B cell (primary cell): ENCODE data around the gene BCL11A. TPM values are rescaled to one million over a fixed set of nuclear protein-coding genes. Genes with fewer than 3 reads are reported as not detected.

Experiments
- ATAC-seq: fragments of 200-7000 bp; cut with Tn5 transposase; one replicate; pipeline ENCODE4 v1.10.0; 2021; ENCODE audit warnings: low read depth, mild to moderate bottlenecking, moderate number of reproducible peaks, moderate library complexity
- CTCF ChIA-PET: fragments of 350-600 bp; sonication (Branson Sonifier 250); formaldehyde crosslinking; loops from one replicate; lab custom pipeline; 2021; ENCODE audit warnings: antibody characterized with exemption, inconsistent platforms; lab: Charles Lee
- POLR2A ChIA-PET: fragments of 350-600 bp; sonication (Branson Sonifier 250); formaldehyde crosslinking; loops from one replicate; lab custom pipeline; 2021; ENCODE audit warnings: antibody characterized with exemption; lab: Charles Lee
- DNase-seq: peaks from one replicate; pipeline ENCODE4 v3.0.0; 2013
- H2AFZ ChIP-seq: 2 replicates; pipeline ENCODE4 v1.6.1; 2012; ENCODE audit warnings: mild to moderate bottlenecking, low read depth, low read length; ENCODE audit not compliant: insufficient read depth, poor library complexity, severe bottlenecking
- H3K27ac ChIP-seq, 2 donors: 1 replicate in 1 of 2; 2 replicates in 1 of 2; pipeline ENCODE4 v1.5.1; 2012 to 2013; ENCODE audit warnings: low read length in 2 of 2, mild to moderate bottlenecking in 2 of 2, moderate library complexity in 1 of 2
- H3K27me3 ChIP-seq, 4 experiments: fragments of 200-600 bp in 1 of 4; sonication (generic) in 1 of 4; replicated peaks in 1 of 4; 1 replicate in 2 of 4; 2 replicates in 2 of 4; pipeline versions ENCODE4 v1.6.1 to v1.7.0; 2013 to 2016; ENCODE audit warnings: low read length in 3 of 4, mild to moderate bottlenecking in 2 of 4, mixed read lengths in 1 of 4, moderate library complexity in 1 of 4; ENCODE audit not compliant: insufficient read depth in 4 of 4, control insufficient read depth in 3 of 4; ENCODE audit errors: control extremely low read depth in 1 of 4
- H3K36me3 ChIP-seq, 2 experiments: replicated peaks in 1 of 2; 1 replicate in 1 of 2; 2 replicates in 1 of 2; pipeline versions ENCODE4 v1.6.1 to v1.7.1; 2013; ENCODE audit warnings: low read length in 1 of 2; ENCODE audit not compliant: insufficient read depth in 2 of 2, control insufficient read depth in 1 of 2; ENCODE audit errors: control extremely low read depth in 1 of 2, extremely low read depth in 1 of 2
- H3K4me1 ChIP-seq, 2 donors: fragments of 200-600 bp in 1 of 2; sonication (generic) in 1 of 2; 1 replicate in 1 of 2; 2 replicates in 1 of 2; pipeline versions ENCODE4 v1.5.1 to v1.6.1; 2013 to 2017; ENCODE audit warnings: low read length in 2 of 2; ENCODE audit not compliant: control insufficient read depth in 2 of 2, insufficient read depth in 2 of 2
- H3K4me2 ChIP-seq: replicated peaks from 2 replicates; pipeline ENCODE3; 2012; ENCODE audit warnings: mild to moderate bottlenecking, low read depth, low read length; ENCODE audit not compliant: poor library complexity, severe bottlenecking
- H3K4me3 ChIP-seq, 5 experiments: fragments of 200-600 bp in 1 of 5; sonication (generic) in 1 of 5; 1 replicate in 3 of 5; 2 replicates in 2 of 5; pipeline versions ENCODE4 v1.5.1 to v1.7.0; 2011 to 2016; ENCODE audit warnings: low read length in 4 of 5, mild to moderate bottlenecking in 4 of 5, low read depth in 2 of 5, control low read depth in 1 of 5, moderate library complexity in 1 of 5; ENCODE audit not compliant: insufficient read depth in 1 of 5; ENCODE audit errors: control extremely low read depth in 1 of 5, extremely low read depth in 1 of 5
- H3K79me2 ChIP-seq: fragments of 200-600 bp; sonication (generic); one replicate; pipeline ENCODE4 v1.6.0; 2016; ENCODE audit warnings: low read length; ENCODE audit not compliant: control insufficient read depth, insufficient read depth
- H3K9ac ChIP-seq: fragments of 200-600 bp; sonication (generic); 2 replicates; pipeline ENCODE4 v1.6.1; 2017; ENCODE audit warnings: mild to moderate bottlenecking, low read length, moderate library complexity
- H3K9me3 ChIP-seq, 3 donors: one replicate each; pipeline versions ENCODE4 v1.6.1 to v1.7.1; 2013; ENCODE audit warnings: low read length in 2 of 3; ENCODE audit not compliant: control insufficient read depth in 2 of 3, insufficient read depth in 1 of 3; ENCODE audit errors: control extremely low read depth in 1 of 3
- H4K20me1 ChIP-seq: 2 replicates; pipeline ENCODE4 v1.6.0; 2012; ENCODE audit warnings: mild to moderate bottlenecking, low read length; ENCODE audit not compliant: insufficient read depth, control insufficient read depth, poor library complexity, severe bottlenecking
- H3K27ac Mint-ChIP-seq: one replicate; pipeline ENCODE4 v1.8.0; 2021; ENCODE audit warnings: mixed read lengths
- H3K27me3 Mint-ChIP-seq: one replicate; pipeline ENCODE4 v1.8.0; 2021; ENCODE audit warnings: mixed read lengths
- H3K4me1 Mint-ChIP-seq: one replicate; pipeline ENCODE4 v1.8.0; 2021; ENCODE audit warnings: mixed read lengths
- H3K4me3 Mint-ChIP-seq: one replicate; pipeline ENCODE4 v1.8.0; 2021; ENCODE audit warnings: mixed read lengths
- H3K9me3 Mint-ChIP-seq: one replicate; pipeline ENCODE4 v1.8.0; 2022; ENCODE audit warnings: mixed read lengths; ENCODE audit not compliant: insufficient read depth
- CTCF ChIP-seq: fragments of 200-600 bp; IDR thresholded peaks from one replicate; pipeline ENCODE4 v1.8.0; 2022; ENCODE audit warnings: antibody characterized with exemption, mild to moderate bottlenecking
- EZH2 ChIP-seq: IDR thresholded peaks from 2 replicates; pipeline ENCODE4 v1.6.1; 2012; ENCODE audit warnings: borderline replicate concordance, low read depth, mild to moderate bottlenecking, moderate library complexity, low read length; ENCODE audit not compliant: insufficient read depth, poor library complexity, severe bottlenecking
- WGBS: methylation state at CpG from one replicate; pipeline ENCODE4 v1.1.5; 2013; ENCODE audit warnings: missing lambda C conversion rate; ENCODE audit not compliant: insufficient coverage; 5-methylcytosine and 5-hydroxymethylcytosine counted together
- intact Hi-C: fragments of 100-400 bp; cut with micrococcal nuclease; formaldehyde crosslinking; loops from one replicate; pipeline ENCODE4 v1.10.0; 2022
- polyA plus RNA-seq: library from polyadenylated mRNA; depleted of rRNA; stranded (reverse); fragments of >200 nt; gene quantifications from 2 replicates; pipeline ENCODE4 v1.2.3, GENCODE V29; 2012
- total RNA-seq, 2 donors: library from RNA; stranded (reverse); fragments of 120-200 nt in 1 of 2; gene quantifications; 1 replicate in 1 of 2; 2 replicates in 1 of 2; pipeline versions ENCODE4 v1.2.3 to v1.2.4, GENCODE V29; 2013 to 2022

The BCL11A gene
- total and polyA plus RNA-seq, 2 donors (not counting 1 experiment from before 2014, with no cell fraction given), result 81.8 to 383 TPM

GRCh38 chr2:60560734-60561644, 7.5 kb upstream of the BCL11A start:
- intact Hi-C loops, result loop anchor here (1.0 to 2.0 kb wide), 2 partner anchors 114 to 772 kb away; no protein-coding TSS in a partner anchor
- H3K4me2 ChIP-seq, result no peak overlapping the region
- POLR2A ChIA-PET, result interaction anchor here (0.6 kb wide), 1 partner anchor 656 kb away, joined by 3 read pairs; no protein-coding TSS in a partner anchor
- H3K4me1 Mint-ChIP-seq, result peaks cover 37% of the 10 kb centered on the region
- no peaks in the 10 kb centered on the region for H4K20me1 ChIP-seq
- H3K36me3 ChIP-seq, result no peaks in the 10 kb centered on the region
- no peak overlapping the region for H3K27ac ChIP-seq
- ATAC-seq (peak; percentile 53), DNase-seq (peak; percentile 75)
- peak overlapping the region; percentile 11 for H2AFZ ChIP-seq
- H3K9me3 ChIP-seq, result no peaks in the 10 kb centered on the region
- peak overlapping the region; percentile 70 for H3K27ac Mint-ChIP-seq
- H3K4me1 ChIP-seq, result peaks cover 18% of the 10 kb centered on the region in 2 donors
- CTCF ChIA-PET, result interaction anchor here (0.7 to 10.2 kb wide), 23 partner anchors 9 to 1798 kb away, joined by 3 to 142 read pairs (median 4); no protein-coding TSS in a partner anchor
- H3K79me2 ChIP-seq, result peaks cover 32% of the 10 kb centered on the region
- H3K27me3 ChIP-seq, result no peaks in the 10 kb centered on the region
- TF ChIP-seq CTCF (peak; percentile 63), EZH2 (no peak)
- no peaks in the 10 kb centered on the region for H3K9me3 Mint-ChIP-seq
- H3K9ac ChIP-seq, result no peak overlapping the region
- H3K4me3 ChIP-seq, result no peak overlapping the region
- H3K27me3 Mint-ChIP-seq, result no peaks in the 10 kb centered on the region
- 67% methylated on average over 4 of the region's 5 CpGs for WGBS
- H3K4me3 Mint-ChIP-seq, result no peak overlapping the region
